OCI-LY7 (cell line): ENCODE results near the gene ATP9B.

Source experiments
- CTCF ChIP-seq: fragments of 200-600 bp; sonication (generic); conservative IDR thresholded peaks from 2 replicates; pipeline ENCODE4 v1.5.1; 2014; ENCODE audit warnings: mild to moderate bottlenecking, antibody characterized with exemption, low read length, moderate library complexity, mixed read lengths
- EZH2phosphoT487 ChIP-seq: fragments of 200-600 bp; sonication (generic); IDR thresholded peaks from 2 replicates; pipeline ENCODE4 v1.6.1; 2018; ENCODE audit warnings: low read depth, borderline replicate concordance, mild to moderate bottlenecking, mixed run types, antibody characterized with exemption, low read length, moderate library complexity, mixed read lengths

- TF ChIP-seq EZH2phosphoT487: no peak
- no peak for TF ChIP-seq CTCF
Observed at GRCh38 chr18:79385326-79385707, 316.1 kb downstream of the ATP9B start.
